ENCODE results near the gene KPNA6. TPM values are rescaled to one million over a fixed set of nuclear protein-coding genes. Genes with fewer than 3 reads are reported as not detected.
"Not testable (repeated sequence)": the region's sequence is repeated elsewhere in the genome, so short reads cannot be mapped to it uniquely, and the experiment has no call there.

Gene KPNA6
- total RNA-seq, 1 experiment from 2014 or later = 84.4 TPM

- CTCF ChIA-PET = no interaction called here
- Mint-ChIP-seq H3K9me3 (ENCODE audit: low read depth, unreplicated experiment) (no peaks in the 10 kb centered on the region), H3K4me3 (ENCODE audit: low read depth, unreplicated experiment) (no peak overlapping the region), H3K27ac (ENCODE audit: unreplicated experiment) (no peak overlapping the region), H3K36me3 (ENCODE audit: insufficient read depth, unreplicated experiment) (peaks cover 6% of the 10 kb centered on the region), H3K4me1 (ENCODE audit: low read depth, unreplicated experiment) (peaks cover 9% of the 10 kb centered on the region), H3K27me3 (ENCODE audit: unreplicated experiment) (no peaks in the 10 kb centered on the region)
- no TSS peak for BruUV-seq (replicated peaks)
- no peak for DNase-seq
- intact Hi-C loops (cut with micrococcal nuclease; ENCODE audit: unreplicated experiment) = no loop called here
- TF ChIP-seq CTCF (IDR thresholded peaks at IDR 0.05; ENCODE audit: unreplicated experiment) = no peak
Observed at GRCh38 chr1:32128964-32129363, 21.1 kb downstream of the KPNA6 start.

- H3K27ac Mint-ChIP-seq (ENCODE audit: unreplicated experiment) = peak overlapping the region; percentile 60
- H3K27me3 Mint-ChIP-seq (ENCODE audit: unreplicated experiment); DNase-seq; H3K9me3 Mint-ChIP-seq (ENCODE audit: low read depth, unreplicated experiment); intact Hi-C loops (cut with micrococcal nuclease; ENCODE audit: unreplicated experiment); H3K4me3 Mint-ChIP-seq (ENCODE audit: low read depth, unreplicated experiment); BruUV-seq (replicated peaks): not testable (repeated sequence)
- peaks cover 17% of the 10 kb centered on the region for H3K36me3 Mint-ChIP-seq (ENCODE audit: insufficient read depth, unreplicated experiment)
- CTCF ChIA-PET = interaction anchor here (0.6 to 1.0 kb wide), 2 partner anchors 22 to 147 kb away, joined by 4 to 5 read pairs; no protein-coding TSS in a partner anchor
- H3K4me1 Mint-ChIP-seq (ENCODE audit: low read depth, unreplicated experiment) = peaks cover 28% of the 10 kb centered on the region
Observed at GRCh38 chr1:32133950-32134280, 26.1 kb downstream of the KPNA6 start.

DNA sequence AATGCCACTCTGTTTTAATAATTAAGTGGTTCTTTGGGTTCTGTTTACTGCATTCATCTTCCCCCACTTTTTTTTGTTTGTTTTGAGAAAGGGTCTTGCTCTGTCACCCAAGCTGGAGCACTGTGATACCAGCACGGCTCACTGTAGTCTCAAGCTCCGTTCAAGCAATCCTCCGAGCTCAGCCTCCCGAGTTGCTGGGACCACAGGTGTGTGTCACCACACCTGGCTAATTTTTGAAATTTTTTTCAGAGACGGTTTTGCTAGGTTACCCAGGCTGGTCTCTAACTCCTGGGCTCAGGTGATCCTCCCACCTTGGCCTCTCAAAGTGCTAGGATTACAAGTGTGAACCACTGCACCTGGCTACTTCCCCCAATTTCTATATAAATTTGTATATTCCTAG lies 29.3 kb downstream of the KPNA6 start:
- no peak overlapping the region for H3K4me3 Mint-ChIP-seq (ENCODE audit: low read depth, unreplicated experiment)
- H3K27ac Mint-ChIP-seq (ENCODE audit: unreplicated experiment) = no peak overlapping the region
- CTCF ChIA-PET = no interaction called here
- BruUV-seq (replicated peaks) = no TSS peak
- H3K27me3 Mint-ChIP-seq (ENCODE audit: unreplicated experiment) = no peaks in the 10 kb centered on the region
- intact Hi-C loops (cut with micrococcal nuclease; ENCODE audit: unreplicated experiment) = no loop called here
- no peak for DNase-seq
- TF ChIP-seq CTCF (IDR thresholded peaks at IDR 0.05; ENCODE audit: unreplicated experiment) = no peak
- no peaks in the 10 kb centered on the region for H3K9me3 Mint-ChIP-seq (ENCODE audit: low read depth, unreplicated experiment)
- peaks cover 39% of the 10 kb centered on the region for H3K4me1 Mint-ChIP-seq (ENCODE audit: low read depth, unreplicated experiment)
- H3K36me3 Mint-ChIP-seq (ENCODE audit: insufficient read depth, unreplicated experiment) = peaks cover 17% of the 10 kb centered on the region

DNA sequence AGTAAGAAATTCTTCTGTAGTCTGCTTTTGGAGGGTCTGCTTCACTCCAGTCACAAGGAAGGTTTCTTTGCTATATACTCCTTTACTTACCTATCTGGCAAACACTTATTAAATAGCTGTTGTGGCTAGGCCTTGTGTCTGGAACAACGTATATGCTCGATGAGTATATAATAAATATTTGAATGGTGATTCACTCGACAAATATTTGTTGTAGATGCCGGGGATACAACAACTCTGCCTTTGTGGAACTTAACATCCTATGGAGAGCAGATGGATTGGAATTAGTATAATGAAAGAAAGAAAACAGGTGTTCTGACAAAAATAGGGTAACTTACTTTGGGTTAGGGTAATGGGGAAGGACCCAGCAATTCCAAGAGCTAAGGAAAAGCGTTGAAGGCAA lies 31.1 kb downstream of the KPNA6 start:
- H3K36me3 Mint-ChIP-seq (ENCODE audit: insufficient read depth, unreplicated experiment) = peaks cover 11% of the 10 kb centered on the region

More for the DNA sequence above, 31.1 kb downstream of the KPNA6 start:
- intact Hi-C loops (cut with micrococcal nuclease; ENCODE audit: unreplicated experiment) = no loop called here
- Mint-ChIP-seq H3K27ac (ENCODE audit: unreplicated experiment) (no peak overlapping the region), H3K4me3 (ENCODE audit: low read depth, unreplicated experiment) (no peak overlapping the region), H3K9me3 (ENCODE audit: low read depth, unreplicated experiment) (no peaks in the 10 kb centered on the region), H3K27me3 (ENCODE audit: unreplicated experiment) (no peaks in the 10 kb centered on the region), H3K4me1 (ENCODE audit: low read depth, unreplicated experiment) (peaks cover 30% of the 10 kb centered on the region)
- no peak for TF ChIP-seq CTCF (IDR thresholded peaks at IDR 0.05; ENCODE audit: unreplicated experiment)
- no TSS peak for BruUV-seq (replicated peaks)
- CTCF ChIA-PET = interaction anchor here (0.7 to 1.5 kb wide), 2 partner anchors 30 to 1525 kb away, joined by 5 to 6 read pairs; no protein-coding TSS in a partner anchor
- DNase-seq = no peak
